NT2/D1 (cell line): ENCODE results near the gene GADL1.

ENCODE experiments used
- DNase-seq: peaks from one replicate; pipeline ENCODE4 v3.0.0-alpha.2; 2011; ENCODE audit warnings: low read depth, low spot score
- H3K27me3 ChIP-seq: 2 replicates; pipeline ENCODE4 v1.6.0; 2011; ENCODE audit warnings: mild to moderate bottlenecking; ENCODE audit not compliant: insufficient read length, insufficient read depth
- H3K36me3 ChIP-seq: 2 replicates; pipeline ENCODE4 v1.6.1; 2011; ENCODE audit warnings: mild to moderate bottlenecking, low read length, mixed read lengths; ENCODE audit not compliant: insufficient read depth, insufficient read length
- H3K4me1 ChIP-seq: 2 replicates; pipeline ENCODE4 v1.5.1; 2011; ENCODE audit not compliant: insufficient read depth, insufficient read length
- H3K4me3 ChIP-seq: 2 replicates; pipeline ENCODE4 v1.5.1; 2011; ENCODE audit warnings: low read depth; ENCODE audit not compliant: insufficient read length
- H3K9ac ChIP-seq: 2 replicates; pipeline ENCODE4 v1.6.0; 2011; ENCODE audit warnings: low read depth; ENCODE audit not compliant: insufficient read length
- H3K9me3 ChIP-seq: 2 replicates; pipeline ENCODE4 v1.5.1; 2011; ENCODE audit warnings: mild to moderate bottlenecking, low read length; ENCODE audit not compliant: insufficient read depth
- SUZ12 ChIP-seq: IDR thresholded peaks from 2 replicates; pipeline ENCODE4 v1.6.1; 2011; ENCODE audit not compliant: insufficient read length, insufficient read depth; ENCODE audit errors: extremely low read depth
- YY1 ChIP-seq: IDR thresholded peaks from 2 replicates; pipeline ENCODE4 v1.6.1; 2011; ENCODE audit not compliant: insufficient read length, insufficient read depth
- ZNF274 ChIP-seq: IDR thresholded peaks from 2 replicates; pipeline ENCODE4 v1.6.1; 2011; ENCODE audit warnings: mild to moderate bottlenecking, low read depth, low read length

The GADL1 gene

DNA sequence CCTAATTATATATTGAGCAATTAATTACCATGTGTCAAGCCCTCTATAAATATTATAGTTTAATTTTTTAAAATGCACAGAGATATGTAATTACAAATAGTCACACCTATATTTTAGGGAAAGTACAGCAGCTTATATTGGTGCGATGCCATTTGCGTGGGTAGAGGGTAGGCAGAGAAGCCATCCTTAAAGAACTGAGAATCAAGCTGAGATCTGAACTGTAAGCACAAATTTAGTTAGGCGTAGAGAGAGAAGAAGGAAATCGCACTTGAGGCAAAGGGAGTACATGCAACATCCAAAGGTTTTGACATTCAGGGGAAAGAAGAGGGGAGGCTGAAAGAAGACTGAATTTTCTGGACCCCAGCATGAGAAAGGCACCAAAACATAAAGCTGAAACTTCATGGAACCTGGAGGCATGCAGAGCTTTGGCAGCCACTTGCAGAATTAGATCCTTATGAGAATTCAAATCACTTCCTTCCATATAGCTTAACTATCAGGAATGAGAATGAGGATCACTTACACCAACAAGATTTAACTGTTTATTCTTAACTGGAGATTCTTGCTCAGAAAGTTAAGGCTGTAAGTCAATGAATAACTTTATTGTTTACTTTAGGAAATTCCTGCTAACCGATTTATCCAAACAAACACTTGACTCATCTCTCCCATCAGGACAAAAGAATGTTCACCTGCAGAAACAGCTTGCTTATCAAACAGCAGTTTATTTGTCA, 173.7 kb downstream of the GADL1 start:
- DNase-seq = no peak
- Histone ChIP-seq H3K9ac (no peak overlapping the region), H3K36me3 (no peaks in the 10 kb centered on the region), H3K27me3 (no peaks in the 10 kb centered on the region), H3K9me3 (no peaks in the 10 kb centered on the region), H3K4me1 (no peaks in the 10 kb centered on the region), H3K4me3 (no peak overlapping the region)
- TF ChIP-seq ZNF274 = no peak
- TF ChIP-seq SUZ12 = no peak
- TF ChIP-seq YY1 = no peak

DNA sequence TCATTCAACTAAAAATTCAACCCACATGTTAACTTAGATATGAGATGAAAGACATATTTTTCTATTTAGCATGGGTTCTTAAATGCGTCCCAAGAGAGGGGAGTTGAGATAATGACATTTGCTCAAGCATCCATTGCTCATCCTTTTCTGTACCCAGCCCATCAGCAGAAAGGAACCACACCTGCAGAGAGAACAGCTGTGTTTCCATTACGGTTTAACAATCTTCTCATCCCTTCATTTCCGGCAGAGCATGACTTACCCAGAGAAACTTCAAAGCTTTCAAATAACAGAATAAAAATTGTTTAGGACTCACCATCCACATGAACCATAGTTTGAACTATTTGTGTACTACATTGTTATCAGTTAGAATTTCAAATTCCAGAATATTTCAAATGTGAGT, 174.9 kb downstream of the GADL1 start:
- TF ChIP-seq YY1 (no peak), ZNF274 (no peak), SUZ12 (no peak)
- no peaks in the 10 kb centered on the region for H3K27me3 ChIP-seq
- no peaks in the 10 kb centered on the region for H3K9me3 ChIP-seq
- no peak overlapping the region for H3K9ac ChIP-seq
- H3K36me3 ChIP-seq = no peaks in the 10 kb centered on the region
- H3K4me1 ChIP-seq = no peaks in the 10 kb centered on the region
- H3K4me3 ChIP-seq = no peak overlapping the region
- no peak for DNase-seq

DNA sequence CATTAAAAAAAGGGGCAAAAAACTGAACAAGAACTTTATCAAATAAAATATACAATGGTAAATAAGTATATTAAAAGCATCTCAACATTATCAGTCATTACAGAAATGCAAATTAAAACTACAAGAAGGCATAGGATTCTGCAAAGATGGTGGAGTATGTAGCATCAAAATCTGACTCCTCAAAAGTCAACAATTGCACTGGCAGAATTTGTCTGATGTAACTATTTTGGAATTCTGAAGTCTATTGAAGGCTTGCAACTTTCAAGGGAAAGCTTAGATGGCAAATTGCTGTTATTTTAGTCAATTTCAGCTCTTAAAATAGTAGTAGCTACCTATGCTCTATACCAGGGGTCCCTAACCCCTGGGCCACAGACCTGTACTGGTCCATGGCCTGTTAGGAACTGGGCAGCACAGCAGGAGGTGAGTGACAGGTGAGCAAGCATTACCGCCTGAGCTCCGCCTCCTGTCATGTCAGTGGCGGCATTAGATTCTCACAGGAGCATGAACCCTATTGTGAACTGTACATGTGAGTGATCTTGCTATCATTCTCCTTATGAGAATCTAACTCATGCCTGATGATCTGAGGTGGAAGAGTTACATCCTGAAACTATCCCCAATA, 180.5 kb downstream of the GADL1 start:
- no peaks in the 10 kb centered on the region for H3K36me3 ChIP-seq
- no peak for DNase-seq
- no peaks in the 10 kb centered on the region for H3K9me3 ChIP-seq
- no peaks in the 10 kb centered on the region for H3K4me1 ChIP-seq
- H3K27me3 ChIP-seq = no peaks in the 10 kb centered on the region
- TF ChIP-seq ZNF274 (no peak), YY1 (no peak), SUZ12 (no peak)
- no peak overlapping the region for H3K4me3 ChIP-seq
- no peak overlapping the region for H3K9ac ChIP-seq

DNA sequence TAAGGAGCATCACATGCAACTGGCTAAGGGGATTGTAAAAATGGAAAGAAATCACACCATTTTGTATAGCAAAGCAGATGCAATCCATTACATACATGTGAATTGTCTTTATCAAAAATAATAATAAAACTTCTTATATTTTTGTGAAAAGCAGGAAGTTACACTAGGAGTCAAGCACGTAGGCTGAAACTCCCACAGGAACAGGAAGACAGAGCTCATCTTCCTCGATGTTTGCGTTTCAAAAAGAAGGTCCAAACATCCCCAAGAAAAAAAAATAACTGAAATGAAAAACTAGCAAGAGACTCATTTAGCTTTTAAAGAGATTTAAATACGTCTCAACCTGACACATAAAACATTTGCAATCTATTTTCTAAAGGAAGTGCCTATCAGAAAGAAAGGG, 181.5 kb downstream of the GADL1 start:
- TF ChIP-seq YY1 (no peak), SUZ12 (no peak), ZNF274 (no peak)
- H3K9me3 ChIP-seq = no peaks in the 10 kb centered on the region
- no peaks in the 10 kb centered on the region for H3K27me3 ChIP-seq

DNA sequence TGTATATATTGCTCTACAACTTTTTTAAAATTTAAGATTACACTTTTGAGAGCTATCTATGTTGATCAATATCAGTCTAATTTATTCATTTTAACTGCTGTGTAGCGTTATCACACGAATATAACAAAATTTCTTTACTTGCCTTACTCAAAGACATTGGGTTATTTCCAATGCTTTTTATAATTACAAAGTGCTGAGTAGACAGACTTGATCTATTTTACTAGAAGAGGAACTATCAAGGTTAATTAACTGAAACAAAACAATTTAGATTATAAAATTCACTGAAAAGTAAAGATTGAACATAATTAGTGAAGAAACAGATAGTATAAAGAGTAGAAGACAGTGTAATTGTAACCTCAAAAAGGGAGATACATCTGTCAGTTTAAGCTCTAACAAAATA, 182.6 kb downstream of the GADL1 start:
- Histone ChIP-seq H3K9ac (no peak overlapping the region), H3K4me1 (no peaks in the 10 kb centered on the region), H3K36me3 (no peaks in the 10 kb centered on the region), H3K9me3 (peaks cover 4% of the 10 kb centered on the region; the same call in 1 of the 2 replicates), H3K4me3 (no peak overlapping the region), H3K27me3 (no peaks in the 10 kb centered on the region)
- TF ChIP-seq SUZ12 = no peak
- TF ChIP-seq YY1 = no peak
- TF ChIP-seq ZNF274 = no peak
- no peak for DNase-seq

More for the DNA sequence above, 181.5 kb downstream of the GADL1 start:
- no peak overlapping the region for H3K9ac ChIP-seq
- no peaks in the 10 kb centered on the region for H3K36me3 ChIP-seq
- no peaks in the 10 kb centered on the region for H3K4me1 ChIP-seq
- no peak overlapping the region for H3K4me3 ChIP-seq
- no peak for DNase-seq

DNA sequence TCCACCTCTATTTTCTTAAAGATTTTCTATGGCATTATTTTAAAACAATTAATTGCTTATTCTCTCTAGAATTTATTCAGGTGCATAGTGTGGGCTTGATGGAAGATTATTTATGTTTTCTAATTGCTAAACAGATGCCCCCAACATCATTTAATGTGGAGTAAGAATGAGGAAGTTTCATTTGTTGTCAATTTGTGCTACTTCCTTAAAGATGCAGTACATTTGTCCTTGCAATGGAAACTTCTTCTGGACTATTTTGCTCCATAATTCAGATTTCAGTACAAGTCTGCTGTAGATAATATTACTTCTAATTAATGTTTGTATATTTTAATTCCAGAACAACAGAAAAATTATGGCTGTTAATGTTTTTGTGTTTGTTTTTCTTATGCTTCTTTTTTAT, 183.3 kb downstream of the GADL1 start:
- H3K4me1 ChIP-seq = no peaks in the 10 kb centered on the region
- H3K9ac ChIP-seq = no peak overlapping the region
- H3K36me3 ChIP-seq = no peaks in the 10 kb centered on the region
- H3K4me3 ChIP-seq = no peak overlapping the region
- peaks cover 10% of the 10 kb centered on the region; the same call in 1 of the 2 replicates for H3K9me3 ChIP-seq
- no peaks in the 10 kb centered on the region for H3K27me3 ChIP-seq
- no peak for DNase-seq
- TF ChIP-seq ZNF274 (no peak), SUZ12 (no peak), YY1 (no peak)

DNA sequence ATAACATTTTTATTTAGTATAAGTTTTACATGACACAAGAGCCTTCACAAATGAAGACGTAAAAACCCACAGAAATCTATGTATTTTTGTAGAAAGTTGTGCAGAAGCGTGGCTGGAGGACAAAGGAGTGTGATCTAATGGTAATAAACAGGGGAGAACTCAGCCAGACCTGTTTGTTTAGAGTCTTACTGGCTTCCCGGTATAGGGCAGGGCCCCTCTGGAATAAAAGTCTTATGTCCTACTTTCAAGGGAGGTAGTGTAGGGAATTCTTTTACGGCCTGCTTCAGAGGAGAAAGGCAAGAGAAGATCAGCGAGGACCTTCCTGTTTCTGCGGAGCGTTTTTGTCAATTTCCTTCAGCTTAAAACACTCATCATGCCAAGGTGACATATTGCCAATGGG, 184.4 kb downstream of the GADL1 start:
- Histone ChIP-seq H3K4me1 (no peaks in the 10 kb centered on the region), H3K36me3 (no peaks in the 10 kb centered on the region), H3K27me3 (no peaks in the 10 kb centered on the region), H3K9me3 (peaks cover 13% of the 10 kb centered on the region; the same call in 1 of the 2 replicates), H3K9ac (no peak overlapping the region), H3K4me3 (no peak overlapping the region)
- DNase-seq = no peak
- TF ChIP-seq YY1 = no peak
- TF ChIP-seq SUZ12 = no peak
- TF ChIP-seq ZNF274 = no peak
